Osteoblast (primary cell): ENCODE measurements around the gene OSBPL2. TPM values are rescaled to one million over a fixed set of nuclear protein-coding genes. Genes with fewer than 3 reads are reported as not detected.

Experiments
- DNase-seq: peaks from one replicate; pipeline ENCODE4 v3.0.0; 2011; ENCODE audit warnings: low spot score, mixed read lengths; ENCODE audit not compliant: insufficient read length; ENCODE audit errors: missing footprints
- H2AFZ ChIP-seq: 2 replicates; pipeline ENCODE4 v1.6.0; 2011; ENCODE audit warnings: mild to moderate bottlenecking, low read length
- H3K27ac ChIP-seq: 2 replicates; pipeline ENCODE4 v1.5.1; 2011; ENCODE audit warnings: mild to moderate bottlenecking, low read depth, low read length, moderate library complexity
- H3K27me3 ChIP-seq: 2 replicates; pipeline ENCODE4 v1.6.0; 2012; ENCODE audit warnings: mild to moderate bottlenecking, control low read depth, inconsistent platforms, low read length, moderate library complexity; ENCODE audit not compliant: insufficient read depth
- H3K36me3 ChIP-seq: 2 replicates; pipeline ENCODE4 v1.5.1; 2011; ENCODE audit warnings: mild to moderate bottlenecking, low read length, control low read depth, moderate library complexity; ENCODE audit not compliant: insufficient read depth
- H3K4me1 ChIP-seq: 2 replicates; pipeline ENCODE4 v1.5.1; 2011; ENCODE audit warnings: mild to moderate bottlenecking, low read length, control low read depth, moderate library complexity; ENCODE audit not compliant: insufficient read depth
- H3K4me2 ChIP-seq: 2 replicates; pipeline ENCODE4 v1.6.0; 2011; ENCODE audit warnings: mild to moderate bottlenecking, low read length; ENCODE audit not compliant: insufficient read depth
- H3K4me3 ChIP-seq: fragments of 200-600 bp; sonication (generic); 3 replicates; pipeline ENCODE4 v1.5.1; 2012; ENCODE audit warnings: mild to moderate bottlenecking, low read length, inconsistent platforms; ENCODE audit not compliant: insufficient read depth
- H3K79me2 ChIP-seq: 2 replicates; pipeline ENCODE4 v1.6.0; 2012; ENCODE audit warnings: mild to moderate bottlenecking, low read length, control low read depth, inconsistent platforms; ENCODE audit not compliant: insufficient read depth
- H3K9me3 ChIP-seq: 2 replicates; pipeline ENCODE4 v1.5.1; 2011; ENCODE audit warnings: low read depth, low read length, control low read depth
- H4K20me1 ChIP-seq: 2 replicates; pipeline ENCODE4 v1.6.0; 2012; ENCODE audit warnings: mild to moderate bottlenecking, low read length, control low read depth; ENCODE audit not compliant: insufficient read depth
- CTCF ChIP-seq: IDR thresholded peaks from 2 replicates; pipeline ENCODE4 v1.5.1; 2011; ENCODE audit warnings: mild to moderate bottlenecking, low read depth, low read length, moderate library complexity; ENCODE audit errors: extremely low read depth
- total RNA-seq: library from RNA; depleted of rRNA; stranded (reverse); fragments of >200 nt; gene quantifications from 2 replicates; pipeline ENCODE4 v1.2.3, GENCODE V29; 2012

Gene OSBPL2
- total RNA-seq, 1 donor, result 35.8 TPM

- H3K4me2 ChIP-seq, result no peak overlapping the region
- H3K9me3 ChIP-seq, result no peaks in the 10 kb centered on the region
- H4K20me1 ChIP-seq, result peaks cover 28% of the 10 kb centered on the region
- H3K27me3 ChIP-seq, result no peaks in the 10 kb centered on the region
- DNase-seq, result peak; percentile 45
- H3K4me3 ChIP-seq, result no peak overlapping the region
- no peak overlapping the region for H3K27ac ChIP-seq
- H2AFZ ChIP-seq, result no peak overlapping the region
- peaks cover 8% of the 10 kb centered on the region for H3K79me2 ChIP-seq
- H3K36me3 ChIP-seq, result peaks cover 43% of the 10 kb centered on the region
- TF ChIP-seq CTCF, result no peak
- no peaks in the 10 kb centered on the region for H3K4me1 ChIP-seq
These were observed 28.0 kb downstream of the OSBPL2 start for GRCh38 chr20:62266340-62266739.

- Histone ChIP-seq H3K4me1 (no peaks in the 10 kb centered on the region), H3K4me3 (no peak overlapping the region), H3K79me2 (peaks cover 7% of the 10 kb centered on the region), H3K27ac (no peak overlapping the region), H3K9me3 (no peaks in the 10 kb centered on the region), H3K4me2 (no peak overlapping the region), H2AFZ (no peak overlapping the region), H3K36me3 (peaks cover 41% of the 10 kb centered on the region), H4K20me1 (peaks cover 26% of the 10 kb centered on the region), H3K27me3 (no peaks in the 10 kb centered on the region)
- DNase-seq, result peak; percentile 3
- no peak for TF ChIP-seq CTCF
These were observed 28.5 kb downstream of the OSBPL2 start for GRCh38 chr20:62266851-62267250.

- H4K20me1 ChIP-seq, result peaks cover 24% of the 10 kb centered on the region
- no peak overlapping the region for H2AFZ ChIP-seq
- H3K27ac ChIP-seq, result no peak overlapping the region
These were observed 29.2 kb downstream of the OSBPL2 start for GRCh38 chr20:62267543-62267942.

More at GRCh38 chr20:62267543-62267942, 29.2 kb downstream of the OSBPL2 start:
- Histone ChIP-seq H3K4me2 (no peak overlapping the region), H3K4me1 (no peaks in the 10 kb centered on the region), H3K27me3 (no peaks in the 10 kb centered on the region), H3K4me3 (no peak overlapping the region), H3K79me2 (peaks cover 7% of the 10 kb centered on the region), H3K36me3 (peaks cover 37% of the 10 kb centered on the region), H3K9me3 (no peaks in the 10 kb centered on the region)
- peak; percentile 29 for DNase-seq
- no peak for TF ChIP-seq CTCF
